Neuronal stem cell (in vitro differentiated cells): ENCODE data around the gene RRP1B.

ENCODE experiments used
- DNase-seq: peaks from one replicate; pipeline ENCODE4 v3.0.0-alpha.2; 2013; ENCODE audit warnings: low spot score
- H2AFZ ChIP-seq: one replicate; pipeline ENCODE4 v1.6.1; 2013; ENCODE audit warnings: mild to moderate bottlenecking, low read length, inconsistent platforms
- H2AK5ac ChIP-seq: 2 replicates; pipeline ENCODE4 v1.6.1; 2013; ENCODE audit warnings: low read depth, mild to moderate bottlenecking, inconsistent platforms, low read length, moderate library complexity, mixed read lengths
- H2BK120ac ChIP-seq: 2 replicates; pipeline ENCODE4 v1.6.1; 2013; ENCODE audit warnings: low read depth, mild to moderate bottlenecking, inconsistent platforms, low read length, moderate library complexity, mixed read lengths
- H2BK12ac ChIP-seq: one replicate; pipeline ENCODE4 v1.6.1; 2013; ENCODE audit warnings: low read length, inconsistent platforms
- H2BK15ac ChIP-seq: 2 replicates; pipeline ENCODE4 v1.6.1; 2013; ENCODE audit warnings: mild to moderate bottlenecking, low read length, inconsistent platforms, mixed read lengths
- H2BK5ac ChIP-seq: one replicate; pipeline ENCODE4 v1.6.1; 2013; ENCODE audit warnings: inconsistent platforms, mild to moderate bottlenecking, low read length, moderate library complexity
- H3K14ac ChIP-seq: one replicate; pipeline ENCODE4 v1.6.1; 2013; ENCODE audit warnings: low read length, inconsistent platforms
- H3K18ac ChIP-seq: 2 replicates; pipeline ENCODE4 v1.6.1; 2013; ENCODE audit warnings: low read length, inconsistent platforms
- H3K23ac ChIP-seq: 2 replicates; pipeline ENCODE4 v1.6.1; 2013; ENCODE audit warnings: low read depth, mild to moderate bottlenecking, mixed read lengths, low read length, inconsistent platforms; ENCODE audit not compliant: poor library complexity
- H3K27ac ChIP-seq: replicated peaks from 3 replicates; pipeline ENCODE4 v1.5.1; 2013; ENCODE audit warnings: low read length, inconsistent platforms
- H3K27me3 ChIP-seq, 3 experiments: 2 replicates each; pipeline ENCODE4 v1.6.1; 2013; ENCODE audit warnings: low read length in 3 of 3, mild to moderate bottlenecking in 2 of 3, inconsistent platforms in 1 of 3, low read depth in 1 of 3, mixed read lengths in 1 of 3, moderate library complexity in 1 of 3; ENCODE audit not compliant: control insufficient read depth in 3 of 3, insufficient read depth in 3 of 3
- H3K36me3 ChIP-seq, 2 donors: replicated peaks in 1 of 2; 2 replicates each; pipeline ENCODE4 v1.6.1; 2013; ENCODE audit warnings: low read length in 2 of 2; ENCODE audit not compliant: control insufficient read depth in 2 of 2, insufficient read depth in 2 of 2
- H3K4ac ChIP-seq: 2 replicates; pipeline ENCODE4 v1.6.1; 2013; ENCODE audit warnings: inconsistent platforms, mild to moderate bottlenecking, low read length, moderate library complexity
- H3K4me1 ChIP-seq, 2 donors: 1 replicate in 1 of 2; 2 replicates in 1 of 2; pipeline ENCODE4 v1.6.1; 2013; ENCODE audit warnings: low read length in 2 of 2, low read depth in 1 of 2; ENCODE audit not compliant: control insufficient read depth in 2 of 2, insufficient read depth in 1 of 2
- H3K4me2 ChIP-seq: one replicate; pipeline ENCODE4 v1.6.1; 2013; ENCODE audit warnings: mild to moderate bottlenecking, low read length, inconsistent platforms; ENCODE audit not compliant: insufficient read depth, poor library complexity, severe bottlenecking
- H3K4me3 ChIP-seq, 2 donors: 2 replicates each; pipeline ENCODE4 v1.5.1; 2013; ENCODE audit warnings: low read length in 2 of 2, mild to moderate bottlenecking in 2 of 2, inconsistent platforms in 1 of 2, moderate library complexity in 1 of 2
- H3K79me1 ChIP-seq: one replicate; pipeline ENCODE4 v1.6.1; 2013; ENCODE audit warnings: low read depth, mild to moderate bottlenecking, inconsistent platforms, low read length, moderate library complexity
- H3K9ac ChIP-seq: one replicate; pipeline ENCODE4 v1.6.1; 2013; ENCODE audit warnings: mild to moderate bottlenecking, low read depth, low read length, inconsistent platforms; ENCODE audit not compliant: poor library complexity
- H3K9me3 ChIP-seq, 2 donors: replicated peaks in 1 of 2; 2 replicates each; pipeline versions ENCODE3 to v1.6.1; 2013; ENCODE audit warnings: low read length in 2 of 2, mild to moderate bottlenecking in 2 of 2, inconsistent platforms in 1 of 2, low read depth in 1 of 2, mixed read lengths in 1 of 2, moderate library complexity in 1 of 2; ENCODE audit not compliant: control insufficient read depth in 2 of 2, insufficient read depth in 1 of 2
- H4K8ac ChIP-seq: one replicate; pipeline ENCODE4 v1.6.1; 2013; ENCODE audit warnings: low read depth, mild to moderate bottlenecking, inconsistent platforms, low read length, moderate library complexity
- H4K91ac ChIP-seq: one replicate; pipeline ENCODE4 v1.6.1; 2013; ENCODE audit warnings: low read length, low read depth, mild to moderate bottlenecking, inconsistent platforms; ENCODE audit not compliant: poor library complexity
- WGBS, 2 donors: extraction: QIAGEN DNeasy Blood & Tissue Kit; methylation state at CpG; one replicate each; pipeline ENCODE4 v1.1.7; 2013; ENCODE audit warnings: missing lambda C conversion rate in 2 of 2, mixed read lengths in 1 of 2; ENCODE audit not compliant: insufficient read length in 2 of 2, insufficient replicate concordance in 1 of 2; ENCODE audit errors: extremely low coverage in 2 of 2; 5-methylcytosine and 5-hydroxymethylcytosine counted together

The RRP1B gene

GRCh38 chr21:43720539-43721166 is 61.3 kb downstream of the RRP1B start:
- peak overlapping the region; percentile 99 for H3K9ac ChIP-seq
- no peak overlapping the region for H4K8ac ChIP-seq
- peaks cover 0 to 22% (median 3%) of the 10 kb centered on the region in 3 experiments for H3K27me3 ChIP-seq
- H3K9me3 ChIP-seq: peaks cover 0 to 2% of the 10 kb centered on the region in 2 donors
- H3K36me3 ChIP-seq: peaks cover 0 to 16% of the 10 kb centered on the region in 2 donors
- DNase-seq: no peak
- no peak overlapping the region for H2BK120ac ChIP-seq
- peak overlapping the region; percentile 97 for H2AK5ac ChIP-seq
- H3K18ac ChIP-seq: no peak overlapping the region
- peaks cover 16% of the 10 kb centered on the region for H3K79me1 ChIP-seq
- peak overlapping the region; percentile 98 for H3K23ac ChIP-seq
- no peak overlapping the region for H2AFZ ChIP-seq
- no peak overlapping the region for H2BK15ac ChIP-seq
- no peak overlapping the region for H3K27ac ChIP-seq
- no peak overlapping the region for H3K4ac ChIP-seq
- H3K14ac ChIP-seq: peak overlapping the region; percentile 99
- no peak overlapping the region for H3K4me2 ChIP-seq
- peak overlapping the region in 1 of 2 donors; percentile 98 for H3K4me3 ChIP-seq
- no peak overlapping the region for H4K91ac ChIP-seq
- H3K4me1 ChIP-seq: peaks cover 6 to 12% of the 10 kb centered on the region in 2 donors
- H2BK5ac ChIP-seq: no peak overlapping the region
- WGBS, 2 donors: no CpG with 5 or more reads among the region's 16 CpGs
- H2BK12ac ChIP-seq: no peak overlapping the region

GRCh38 chr21:43721206-43721605 is 61.8 kb downstream of the RRP1B start:
- Histone ChIP-seq H3K27ac (no peak overlapping the region), H2BK15ac (no peak overlapping the region), H3K4me2 (no peak overlapping the region), H3K4ac (no peak overlapping the region), H3K27me3 (peaks cover 0 to 22% (median 3%) of the 10 kb centered on the region in 3 experiments), H4K8ac (no peak overlapping the region), H2BK12ac (no peak overlapping the region), H3K23ac (no peak overlapping the region), H3K79me1 (peaks cover 16% of the 10 kb centered on the region), H2AFZ (no peak overlapping the region), H4K91ac (no peak overlapping the region), H3K4me3 (peak overlapping the region in 1 of 2 donors; percentile 98), H3K9me3 (peaks cover 0 to 2% of the 10 kb centered on the region in 2 donors), H2BK120ac (no peak overlapping the region), H3K4me1 (peaks cover 6 to 12% of the 10 kb centered on the region in 2 donors), H3K9ac (no peak overlapping the region), H3K18ac (no peak overlapping the region), H2BK5ac (no peak overlapping the region), H3K14ac (no peak overlapping the region), H3K36me3 (peaks cover 0 to 16% of the 10 kb centered on the region in 2 donors), H2AK5ac (no peak overlapping the region)
- WGBS, 2 donors: no CpG with 5 or more reads among the region's 4 CpGs
- DNase-seq: no peak

- Histone ChIP-seq H3K79me1 (peaks cover 19% of the 10 kb centered on the region), H3K27ac (no peak overlapping the region), H2BK15ac (no peak overlapping the region), H2BK12ac (no peak overlapping the region), H2BK5ac (no peak overlapping the region), H4K8ac (no peak overlapping the region), H3K23ac (no peak overlapping the region), H3K36me3 (peaks cover 2 to 16% of the 10 kb centered on the region in 2 donors), H2BK120ac (no peak overlapping the region), H3K18ac (no peak overlapping the region), H3K4me2 (no peak overlapping the region), H3K9me3 (peaks cover 0 to 5% of the 10 kb centered on the region in 2 donors), H3K9ac (no peak overlapping the region), H3K14ac (no peak overlapping the region), H3K4me1 (peaks cover 6 to 14% of the 10 kb centered on the region in 2 donors), H3K4ac (no peak overlapping the region), H2AK5ac (no peak overlapping the region), H4K91ac (no peak overlapping the region), H2AFZ (no peak overlapping the region), H3K27me3 (peaks cover 0 to 22% (median 3%) of the 10 kb centered on the region in 3 experiments), H3K4me3 (no peak overlapping the region)
- no peak for DNase-seq
- WGBS, 2 donors: no CpG with 5 or more reads among the region's 3 CpGs
These were observed 62.6 kb downstream of the RRP1B start for GRCh38 chr21:43721939-43722338.

DNA sequence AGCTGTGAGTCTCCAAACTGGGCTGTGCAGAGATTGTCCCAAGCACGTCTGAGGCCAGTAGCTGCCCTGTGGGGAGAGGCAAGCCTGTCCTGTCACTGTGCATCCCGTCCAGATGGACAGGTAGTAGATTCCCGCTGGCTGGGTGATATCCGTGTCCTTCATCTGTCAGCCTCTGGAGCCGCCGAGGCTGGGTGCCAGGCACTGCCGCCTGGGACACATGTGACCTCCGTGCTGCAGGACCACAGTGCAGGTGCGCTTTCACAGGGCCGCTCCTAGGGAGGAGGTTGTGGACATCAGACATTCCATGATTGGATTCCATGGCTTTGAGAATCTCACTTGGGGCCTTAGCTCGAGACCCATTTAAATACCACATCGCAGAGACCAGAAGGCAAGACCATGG is 64.3 kb downstream of the RRP1B start:
- Histone ChIP-seq H2AFZ (no peak overlapping the region), H3K18ac (no peak overlapping the region), H3K23ac (no peak overlapping the region), H3K4me2 (no peak overlapping the region), H3K9ac (no peak overlapping the region), H4K91ac (no peak overlapping the region), H3K9me3 (peaks cover 0 to 5% of the 10 kb centered on the region in 2 donors), H3K4ac (no peak overlapping the region), H3K4me3 (no peak overlapping the region), H3K27ac (no peak overlapping the region), H2BK15ac (no peak overlapping the region), H2BK5ac (no peak overlapping the region), H3K4me1 (peaks cover 6 to 18% of the 10 kb centered on the region in 2 donors), H3K27me3 (peaks cover 0 to 17% (median 0%) of the 10 kb centered on the region in 3 experiments), H3K36me3 (peaks cover 2 to 16% of the 10 kb centered on the region in 2 donors), H3K14ac (no peak overlapping the region), H2BK120ac (no peak overlapping the region), H2AK5ac (no peak overlapping the region), H4K8ac (no peak overlapping the region), H3K79me1 (peaks cover 15% of the 10 kb centered on the region), H2BK12ac (no peak overlapping the region)
- no CpG with 5 or more reads among the region's 12 CpGs for WGBS, 2 donors
- DNase-seq: no peak
